ENCODE results near the gene L2HGDH.

- no peak for TF ChIP-seq FOXP1 (CRISPR knock-in tag; IDR thresholded peaks at IDR 0.05; ENCODE audit: borderline replicate concordance)
- no peak for TF ChIP-seq ELF4 (CRISPR knock-in tag; IDR thresholded peaks at IDR 0.05; ENCODE audit: low read depth)
- TF ChIP-seq ZNF121 (CRISPR knock-in tag; IDR thresholded peaks at IDR 0.05) = no peak
- TF ChIP-seq, protein P1, sequence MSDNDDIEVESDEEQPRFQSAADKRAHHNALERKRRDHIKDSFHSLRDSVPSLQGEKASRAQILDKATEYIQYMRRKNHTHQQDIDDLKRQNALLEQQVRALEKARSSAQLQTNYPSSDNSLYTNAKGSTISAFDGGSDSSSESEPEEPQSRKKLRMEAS (CRISPR knock-in tag; IDR thresholded peaks at IDR 0.05) = no peak
These were observed 47.0 kb downstream of the L2HGDH start for GRCh38 chr14:50265029-50265428.

Data from WTC11 (cell line).